ENCODE measurements around the gene TRAF7.

Gene TRAF7

GRCh38 chr16:2165861-2166260 is 10.3 kb downstream of the TRAF7 start:
- TF ChIP-seq, protein P1, sequence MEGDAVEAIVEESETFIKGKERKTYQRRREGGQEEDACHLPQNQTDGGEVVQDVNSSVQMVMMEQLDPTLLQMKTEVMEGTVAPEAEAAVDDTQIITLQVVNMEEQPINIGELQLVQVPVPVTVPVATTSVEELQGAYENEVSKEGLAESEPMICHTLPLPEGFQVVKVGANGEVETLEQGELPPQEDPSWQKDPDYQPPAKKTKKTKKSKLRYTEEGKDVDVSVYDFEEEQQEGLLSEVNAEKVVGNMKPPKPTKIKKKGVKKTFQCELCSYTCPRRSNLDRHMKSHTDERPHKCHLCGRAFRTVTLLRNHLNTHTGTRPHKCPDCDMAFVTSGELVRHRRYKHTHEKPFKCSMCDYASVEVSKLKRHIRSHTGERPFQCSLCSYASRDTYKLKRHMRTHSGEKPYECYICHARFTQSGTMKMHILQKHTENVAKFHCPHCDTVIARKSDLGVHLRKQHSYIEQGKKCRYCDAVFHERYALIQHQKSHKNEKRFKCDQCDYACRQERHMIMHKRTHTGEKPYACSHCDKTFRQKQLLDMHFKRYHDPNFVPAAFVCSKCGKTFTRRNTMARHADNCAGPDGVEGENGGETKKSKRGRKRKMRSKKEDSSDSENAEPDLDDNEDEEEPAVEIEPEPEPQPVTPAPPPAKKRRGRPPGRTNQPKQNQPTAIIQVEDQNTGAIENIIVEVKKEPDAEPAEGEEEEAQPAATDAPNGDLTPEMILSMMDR (IDR thresholded peaks at IDR 0.05; ENCODE audit: borderline replicate concordance, insufficient read depth, low read depth, low read length): no peak

DNA sequence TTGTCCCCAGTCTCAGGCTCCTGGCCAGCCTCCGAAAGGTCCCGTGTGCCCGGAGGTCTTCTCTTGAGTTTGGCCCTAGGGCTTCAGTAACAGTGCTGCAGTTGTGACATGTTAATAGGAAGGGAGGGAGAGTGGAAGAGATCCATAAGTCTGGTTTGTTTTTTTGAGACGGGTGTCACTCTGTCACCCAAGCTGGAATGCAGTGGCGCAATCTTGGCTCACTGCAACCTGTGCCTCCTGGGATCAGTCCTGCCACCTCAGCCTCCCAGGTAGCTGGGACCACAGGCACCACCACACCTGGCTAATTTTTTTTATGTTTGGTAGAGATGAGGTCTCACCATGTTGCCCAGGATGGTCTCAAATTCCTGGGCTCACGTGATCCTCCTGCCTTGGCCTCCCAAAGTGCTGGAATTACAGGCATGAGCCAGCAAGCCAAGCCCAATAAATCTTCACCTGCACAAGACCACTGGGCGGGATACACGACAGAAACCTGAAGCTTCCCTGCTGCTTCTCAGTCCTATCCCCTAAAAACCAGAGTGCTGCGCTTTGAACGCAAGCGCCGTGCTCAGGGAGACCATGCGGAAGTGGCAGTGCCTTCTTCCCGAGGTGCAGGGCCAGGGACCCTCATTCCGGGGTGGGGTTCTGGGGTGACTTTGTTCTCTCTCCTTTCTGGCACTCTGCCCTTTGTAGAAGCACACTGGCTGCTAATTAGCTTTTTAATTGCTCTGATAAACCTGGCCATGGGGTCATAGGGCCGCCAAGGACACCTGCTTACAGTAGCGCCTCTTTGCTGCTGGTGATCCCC is 10.9 kb downstream of the TRAF7 start:
- TF ChIP-seq, protein P1 (IDR thresholded peaks at IDR 0.05; ENCODE audit: borderline replicate concordance, insufficient read depth, low read depth, low read length): no peak
- no peak overlapping the region for H3K4me3 ChIP-seq (ENCODE audit: low read depth, low read length)

More at GRCh38 chr16:2165861-2166260, 10.3 kb downstream of the TRAF7 start:
- H3K4me3 ChIP-seq (ENCODE audit: low read depth, low read length): no peak overlapping the region

DNA sequence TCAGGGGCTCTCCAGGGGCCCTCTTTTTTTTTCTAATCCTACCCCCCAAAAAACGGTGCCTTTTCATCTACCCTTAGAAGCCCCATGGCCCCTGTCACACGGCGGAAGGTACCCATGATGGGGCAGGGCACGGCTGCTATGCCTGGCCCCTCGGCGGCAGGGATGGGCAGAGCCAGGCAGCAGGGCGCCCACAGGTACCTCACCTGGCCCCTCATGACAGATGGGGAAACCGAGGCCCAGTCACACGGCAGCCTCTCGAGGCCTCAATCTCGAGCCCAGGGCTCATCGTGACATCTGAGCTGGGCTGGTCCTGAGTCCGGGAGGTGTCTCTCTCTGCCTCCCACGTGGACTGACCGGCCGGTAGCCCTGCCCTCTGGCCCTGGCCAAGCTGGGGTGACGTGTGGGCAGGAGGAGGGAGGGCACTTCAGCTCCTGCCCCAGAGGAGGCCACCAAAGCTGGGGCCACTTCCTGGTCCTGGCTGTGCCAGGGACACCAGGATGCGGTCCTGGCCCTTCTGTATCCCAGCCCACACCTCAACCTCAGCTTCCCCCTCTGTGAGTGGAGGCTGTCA is 11.6 kb downstream of the TRAF7 start:
- TF ChIP-seq, protein P1 (IDR thresholded peaks at IDR 0.05; ENCODE audit: borderline replicate concordance, insufficient read depth, low read depth, low read length): no peak
- H3K4me3 ChIP-seq (ENCODE audit: low read depth, low read length): no peak overlapping the region

DNA sequence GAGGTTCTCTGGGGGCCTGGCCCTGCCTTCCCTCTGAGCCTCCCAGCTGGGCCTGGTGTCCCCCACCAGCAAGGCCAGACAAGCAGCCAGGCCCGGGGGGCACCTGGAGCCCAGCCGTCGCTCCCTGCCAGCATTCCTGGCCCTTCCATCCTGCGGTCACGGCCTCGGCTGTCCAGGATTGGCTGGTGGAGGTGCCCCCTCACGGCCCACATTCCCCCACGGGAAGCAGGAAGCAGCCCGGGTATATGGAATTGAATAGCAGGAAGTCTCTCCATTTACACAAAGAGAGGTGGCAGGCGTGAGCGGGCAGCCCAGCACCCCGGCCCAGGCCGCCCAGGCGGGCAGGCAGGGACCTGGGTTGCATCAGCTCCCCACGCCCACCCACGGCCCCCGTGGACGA is 14.5 kb downstream of the TRAF7 start:
- H3K4me3 ChIP-seq (ENCODE audit: low read depth, low read length): no peak overlapping the region
- TF ChIP-seq, protein P1 (IDR thresholded peaks at IDR 0.05; ENCODE audit: borderline replicate concordance, insufficient read depth, low read depth, low read length): no peak

- TF ChIP-seq, protein P1 (IDR thresholded peaks at IDR 0.05; ENCODE audit: borderline replicate concordance, insufficient read depth, low read depth, low read length): no peak
- H3K4me3 ChIP-seq (ENCODE audit: low read depth, low read length): no peak overlapping the region
Observed at GRCh38 chr16:2170587-2171435, 15.2 kb downstream of the TRAF7 start.

DNA sequence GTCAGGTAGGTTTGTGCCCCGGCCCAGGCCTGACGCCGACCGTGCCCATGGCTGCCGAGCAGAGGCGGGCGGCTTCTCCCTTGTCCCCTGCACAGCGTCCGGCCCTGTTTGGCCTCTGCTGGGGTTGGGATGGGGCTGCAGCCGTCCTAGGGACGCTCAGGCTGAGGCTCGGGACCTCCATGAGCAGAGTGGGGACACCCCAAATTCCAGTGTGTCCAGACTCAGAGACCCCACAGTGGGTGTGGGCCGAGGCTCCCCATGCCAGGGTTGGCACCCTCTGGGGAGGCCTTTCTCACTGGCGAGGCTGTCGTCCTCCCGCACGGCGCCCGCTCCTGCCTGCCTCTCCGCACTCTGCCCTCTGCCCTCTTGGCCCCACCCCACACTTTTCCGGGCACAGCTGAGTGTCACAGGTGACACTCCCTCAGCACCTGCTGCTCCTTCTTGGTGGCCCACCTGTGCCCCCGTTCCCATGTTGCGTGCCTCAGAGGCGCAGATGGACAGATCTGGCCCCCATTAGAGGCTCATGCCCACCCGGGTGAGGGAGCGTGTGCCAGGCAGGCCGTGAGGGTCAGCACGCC is 16.1 kb downstream of the TRAF7 start:
- H3K4me3 ChIP-seq (ENCODE audit: low read depth, low read length): no peak overlapping the region
- TF ChIP-seq, protein P1 (IDR thresholded peaks at IDR 0.05; ENCODE audit: borderline replicate concordance, insufficient read depth, low read depth, low read length): no peak
